ENCODE results near the gene AGAP1. TPM values are rescaled to one million over a fixed set of nuclear protein-coding genes. Genes with fewer than 3 reads are reported as not detected.
"Not testable (repeated sequence)": the region's sequence is repeated elsewhere in the genome, so short reads cannot be mapped to it uniquely, and the experiment has no call there.

AGAP1 gene
- total and polyA plus RNA-seq, 2 donors = 1.7 to 3.0 TPM

DNA sequence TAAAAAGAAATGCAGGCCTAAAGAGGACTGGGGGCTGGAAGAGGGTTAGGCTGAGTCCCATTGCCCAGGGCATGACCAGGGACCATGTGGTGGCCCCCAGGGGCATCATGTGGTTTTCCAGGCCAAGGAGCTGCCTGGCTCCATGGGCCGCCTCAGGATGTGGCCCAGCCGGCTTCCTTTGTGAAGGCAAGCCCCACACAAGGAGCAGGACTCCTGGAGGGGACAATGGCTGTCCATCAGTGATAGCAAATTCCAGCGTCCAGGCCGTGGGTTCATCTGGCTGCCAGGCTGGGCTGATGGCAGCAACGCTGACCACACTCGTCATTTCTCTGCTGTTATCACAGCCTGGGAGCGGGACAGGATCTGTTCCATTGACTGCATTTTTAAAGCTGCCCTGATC, 591.8 kb downstream of the AGAP1 start:
- H3K27me3 ChIP-seq (ENCODE audit: control insufficient read depth in 2 of 2, insufficient read depth in 1 of 2, low read length in 1 of 2) = peaks cover 0 to 2% of the 10 kb centered on the region in 2 donors
- no peak overlapping the region for H3K27ac ChIP-seq (ENCODE audit: low read depth in 1 of 2, low read length in 1 of 2)
- DNase-seq (ENCODE audit: low read depth in 6 of 9, low spot score in 9 of 9) = no peak
- no peaks in the 10 kb centered on the region for H3K4me1 ChIP-seq (ENCODE audit: control insufficient read depth in 2 of 2, insufficient read depth in 2 of 2, low read length in 2 of 2)
- no peak overlapping the region for H3K4me3 ChIP-seq (ENCODE audit: low read length in 2 of 2)
- no peaks in the 10 kb centered on the region for H3K9me3 ChIP-seq (ENCODE audit: control insufficient read depth in 2 of 2, insufficient read depth in 1 of 2, low read length in 1 of 2)
- H3K36me3 ChIP-seq (ENCODE audit: control insufficient read depth in 2 of 2, insufficient read depth in 2 of 2, low read length in 1 of 2) = no peaks in the 10 kb centered on the region
- WGBS = 84% methylated on average over 7 of the region's 7 CpGs

GRCh38 chr2:236086403-236086970, 592.6 kb downstream of the AGAP1 start:
- no peak for DNase-seq (ENCODE audit: low read depth in 6 of 9, low spot score in 9 of 9)
- 71% methylated on average over 6 of the region's 6 CpGs for WGBS
- no peaks in the 10 kb centered on the region for H3K4me1 ChIP-seq (ENCODE audit: control insufficient read depth in 2 of 2, insufficient read depth in 2 of 2, low read length in 2 of 2)
- H3K36me3 ChIP-seq (ENCODE audit: control insufficient read depth in 2 of 2, insufficient read depth in 2 of 2, low read length in 1 of 2) = no peaks in the 10 kb centered on the region
- no peaks in the 10 kb centered on the region for H3K9me3 ChIP-seq (ENCODE audit: control insufficient read depth in 2 of 2, insufficient read depth in 1 of 2, low read length in 1 of 2)
- no peak overlapping the region for H3K4me3 ChIP-seq (ENCODE audit: low read length in 2 of 2)
- H3K27ac ChIP-seq (ENCODE audit: low read depth in 1 of 2, low read length in 1 of 2) = no peak overlapping the region
- H3K27me3 ChIP-seq (ENCODE audit: control insufficient read depth in 2 of 2, insufficient read depth in 1 of 2, low read length in 1 of 2) = peaks cover 0 to 2% of the 10 kb centered on the region in 2 donors

GRCh38 chr2:236086971-236087465, 593.2 kb downstream of the AGAP1 start:
- Histone ChIP-seq H3K27ac (ENCODE audit: low read depth in 1 of 2, low read length in 1 of 2) (no peak overlapping the region), H3K4me3 (ENCODE audit: low read length in 2 of 2) (no peak overlapping the region), H3K9me3 (ENCODE audit: control insufficient read depth in 2 of 2, insufficient read depth in 1 of 2, low read length in 1 of 2) (no peaks in the 10 kb centered on the region), H3K36me3 (ENCODE audit: control insufficient read depth in 2 of 2, insufficient read depth in 2 of 2, low read length in 1 of 2) (no peaks in the 10 kb centered on the region), H3K27me3 (ENCODE audit: control insufficient read depth in 2 of 2, insufficient read depth in 1 of 2, low read length in 1 of 2) (peaks cover 0 to 2% of the 10 kb centered on the region in 2 donors), H3K4me1 (ENCODE audit: control insufficient read depth in 2 of 2, insufficient read depth in 2 of 2, low read length in 2 of 2) (no peaks in the 10 kb centered on the region)
- DNase-seq (ENCODE audit: low read depth in 6 of 9, low spot score in 9 of 9) = no peak
- WGBS = 73% methylated on average over 8 of the region's 8 CpGs

DNA sequence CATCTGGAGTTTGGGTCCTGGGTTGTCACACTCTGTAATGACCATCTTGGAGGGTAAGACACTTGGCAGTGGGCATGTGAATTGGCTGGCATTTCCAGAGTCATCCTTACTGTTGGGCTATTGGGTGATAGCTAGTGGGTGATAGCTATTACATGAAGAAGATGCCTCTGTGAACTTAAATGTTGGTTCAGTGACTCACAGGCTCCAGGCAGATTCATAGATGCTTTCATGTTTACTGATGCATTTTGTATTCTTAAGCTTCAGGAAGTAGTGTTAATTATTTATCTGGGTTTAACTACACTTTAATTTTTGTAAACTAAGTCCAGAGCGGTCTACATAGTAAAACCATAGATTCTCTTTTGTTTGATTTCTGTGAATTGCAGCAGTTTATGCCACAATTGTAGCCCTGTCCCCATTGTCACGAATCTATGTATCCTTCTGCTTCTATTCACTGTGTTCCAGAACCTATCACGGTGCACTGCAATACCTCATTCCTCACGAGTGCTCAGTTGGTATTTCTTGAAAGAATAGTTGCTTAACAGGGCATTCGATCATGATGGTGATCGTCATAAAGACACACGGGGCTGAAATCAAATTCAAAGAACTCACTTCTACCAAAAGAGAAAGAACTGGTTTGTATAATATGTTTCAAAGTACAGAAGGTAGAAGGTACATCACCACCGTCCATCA, 594.7 kb downstream of the AGAP1 start:
- Histone ChIP-seq H3K27me3 (ENCODE audit: control insufficient read depth in 2 of 2, insufficient read depth in 1 of 2, low read length in 1 of 2) (peaks cover 0 to 2% of the 10 kb centered on the region in 2 donors), H3K27ac (ENCODE audit: low read depth in 1 of 2, low read length in 1 of 2) (no peak overlapping the region), H3K4me3 (ENCODE audit: low read length in 2 of 2) (no peak overlapping the region), H3K4me1 (ENCODE audit: control insufficient read depth in 2 of 2, insufficient read depth in 2 of 2, low read length in 2 of 2) (no peaks in the 10 kb centered on the region), H3K9me3 (ENCODE audit: control insufficient read depth in 2 of 2, insufficient read depth in 1 of 2, low read length in 1 of 2) (no peaks in the 10 kb centered on the region), H3K36me3 (ENCODE audit: control insufficient read depth in 2 of 2, insufficient read depth in 2 of 2, low read length in 1 of 2) (no peaks in the 10 kb centered on the region)
- no peak for DNase-seq (ENCODE audit: low read depth in 6 of 9, low spot score in 9 of 9)
- 87% methylated on average over 8 of the region's 8 CpGs for WGBS

GRCh38 chr2:236089271-236090026, 595.6 kb downstream of the AGAP1 start:
- Histone ChIP-seq H3K4me3 (ENCODE audit: low read length in 2 of 2) (no peak overlapping the region), H3K9me3 (ENCODE audit: control insufficient read depth in 2 of 2, insufficient read depth in 1 of 2, low read length in 1 of 2) (no peaks in the 10 kb centered on the region), H3K4me1 (ENCODE audit: control insufficient read depth in 2 of 2, insufficient read depth in 2 of 2, low read length in 2 of 2) (no peaks in the 10 kb centered on the region), H3K36me3 (ENCODE audit: control insufficient read depth in 2 of 2, insufficient read depth in 2 of 2, low read length in 1 of 2) (no peaks in the 10 kb centered on the region), H3K27me3 (ENCODE audit: control insufficient read depth in 2 of 2, insufficient read depth in 1 of 2, low read length in 1 of 2) (peaks cover 0 to 2% of the 10 kb centered on the region in 2 donors), H3K27ac (ENCODE audit: low read depth in 1 of 2, low read length in 1 of 2) (no peak overlapping the region)
- DNase-seq (ENCODE audit: low read depth in 6 of 9, low spot score in 9 of 9) = no peak
- WGBS = 94% methylated on average over 12 of the region's 12 CpGs

DNA sequence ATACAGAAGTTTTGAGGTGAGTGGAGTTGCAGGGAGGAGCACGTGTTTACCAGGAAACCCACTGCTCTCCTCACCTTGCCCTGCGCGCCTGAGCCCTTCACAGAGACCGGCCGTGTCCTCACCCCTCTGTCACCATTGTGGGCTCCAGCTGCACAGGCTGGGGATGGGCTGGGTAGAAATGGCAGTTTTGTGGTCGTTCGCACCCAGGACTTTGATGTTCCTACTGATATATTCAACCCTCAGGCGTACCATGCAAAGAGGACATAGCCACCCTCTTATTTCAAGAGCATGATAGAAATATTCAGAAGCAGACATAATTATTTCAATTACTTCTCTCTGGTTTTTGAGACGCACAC, 596.2 kb downstream of the AGAP1 start:
- Histone ChIP-seq H3K4me3 (ENCODE audit: low read length in 2 of 2) (no peak overlapping the region), H3K9me3 (ENCODE audit: control insufficient read depth in 2 of 2, insufficient read depth in 1 of 2, low read length in 1 of 2) (no peaks in the 10 kb centered on the region), H3K36me3 (ENCODE audit: control insufficient read depth in 2 of 2, insufficient read depth in 2 of 2, low read length in 1 of 2) (no peaks in the 10 kb centered on the region), H3K4me1 (ENCODE audit: control insufficient read depth in 2 of 2, insufficient read depth in 2 of 2, low read length in 2 of 2) (no peaks in the 10 kb centered on the region), H3K27me3 (ENCODE audit: control insufficient read depth in 2 of 2, insufficient read depth in 1 of 2, low read length in 1 of 2) (peaks cover 0 to 2% of the 10 kb centered on the region in 2 donors), H3K27ac (ENCODE audit: low read depth in 1 of 2, low read length in 1 of 2) (no peak overlapping the region)
- 85% methylated on average over 9 of the region's 9 CpGs for WGBS
- DNase-seq (ENCODE audit: low read depth in 6 of 9, low spot score in 9 of 9) = no peak

GRCh38 chr2:236090826-236091225, 597.0 kb downstream of the AGAP1 start:
- H3K9me3 ChIP-seq (ENCODE audit: control insufficient read depth in 2 of 2, insufficient read depth in 1 of 2, low read length in 1 of 2); H3K27me3 ChIP-seq (ENCODE audit: control insufficient read depth in 2 of 2, insufficient read depth in 1 of 2, low read length in 1 of 2); H3K36me3 ChIP-seq (ENCODE audit: control insufficient read depth in 2 of 2, insufficient read depth in 2 of 2, low read length in 1 of 2); H3K4me1 ChIP-seq (ENCODE audit: control insufficient read depth in 2 of 2, insufficient read depth in 2 of 2, low read length in 2 of 2); H3K27ac ChIP-seq (ENCODE audit: low read depth in 1 of 2, low read length in 1 of 2); H3K4me3 ChIP-seq (ENCODE audit: low read length in 2 of 2); DNase-seq (ENCODE audit: low read depth in 6 of 9, low spot score in 9 of 9): not testable (repeated sequence)
- WGBS = 93% methylated on average over 16 of the region's 16 CpGs

DNA sequence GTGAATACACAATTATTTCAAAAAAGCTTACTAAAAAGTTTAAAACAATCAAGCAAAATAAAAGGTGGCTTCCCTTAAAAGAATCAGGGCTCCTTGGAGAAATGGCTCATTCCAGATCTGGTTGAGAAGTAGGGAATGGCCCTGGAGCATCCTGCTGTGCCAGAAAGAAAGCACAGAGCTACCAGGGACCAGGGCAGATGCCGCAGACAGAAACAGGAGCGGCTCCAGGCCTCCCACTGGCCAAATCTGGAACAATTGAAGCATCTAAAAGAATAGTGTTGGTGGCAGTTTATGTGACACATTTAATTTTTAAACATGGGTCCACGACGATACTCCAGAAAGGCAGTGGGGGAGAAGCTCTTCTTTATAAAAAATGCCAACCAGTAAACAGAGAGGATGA, 598.9 kb downstream of the AGAP1 start:
- no peaks in the 10 kb centered on the region for H3K27me3 ChIP-seq (ENCODE audit: control insufficient read depth in 2 of 2, insufficient read depth in 1 of 2, low read length in 1 of 2)
- DNase-seq (ENCODE audit: low read depth in 6 of 9, low spot score in 9 of 9) = no peak

GRCh38 chr2:236093134-236093533, 599.3 kb downstream of the AGAP1 start:
- no peaks in the 10 kb centered on the region for H3K36me3 ChIP-seq (ENCODE audit: control insufficient read depth in 2 of 2, insufficient read depth in 2 of 2, low read length in 1 of 2)
- H3K27ac ChIP-seq (ENCODE audit: low read depth in 1 of 2, low read length in 1 of 2) = no peak overlapping the region
- H3K4me3 ChIP-seq (ENCODE audit: low read length in 2 of 2) = no peak overlapping the region
- no peaks in the 10 kb centered on the region for H3K27me3 ChIP-seq (ENCODE audit: control insufficient read depth in 2 of 2, insufficient read depth in 1 of 2, low read length in 1 of 2)
- DNase-seq (ENCODE audit: low read depth in 6 of 9, low spot score in 9 of 9) = no peak
- WGBS = 78% methylated on average over 6 of the region's 6 CpGs
- H3K9me3 ChIP-seq (ENCODE audit: control insufficient read depth in 2 of 2, insufficient read depth in 1 of 2, low read length in 1 of 2) = no peaks in the 10 kb centered on the region
- no peaks in the 10 kb centered on the region for H3K4me1 ChIP-seq (ENCODE audit: control insufficient read depth in 2 of 2, insufficient read depth in 2 of 2, low read length in 2 of 2)

More for the DNA sequence above, 598.9 kb downstream of the AGAP1 start:
- Histone ChIP-seq H3K36me3 (ENCODE audit: control insufficient read depth in 2 of 2, insufficient read depth in 2 of 2, low read length in 1 of 2) (no peaks in the 10 kb centered on the region), H3K9me3 (ENCODE audit: control insufficient read depth in 2 of 2, insufficient read depth in 1 of 2, low read length in 1 of 2) (no peaks in the 10 kb centered on the region), H3K4me1 (ENCODE audit: control insufficient read depth in 2 of 2, insufficient read depth in 2 of 2, low read length in 2 of 2) (no peaks in the 10 kb centered on the region), H3K4me3 (ENCODE audit: low read length in 2 of 2) (no peak overlapping the region), H3K27ac (ENCODE audit: low read depth in 1 of 2, low read length in 1 of 2) (no peak overlapping the region)
- WGBS = 86% methylated on average over 4 of the region's 4 CpGs
